HEK293 (cell line): ENCODE measurements around the gene MLEC.

Source experiments
- MEIS1 ChIP-seq: sonication (generic); formaldehyde crosslinking; IDR thresholded peaks from 2 replicates; pipeline ENCODE4 v1.8.1; 2022; ENCODE audit warnings: missing genetic modification reagents, mild to moderate bottlenecking, borderline replicate concordance
- MYNN ChIP-seq: fragments of 450-650 bp; formaldehyde crosslinking; IDR thresholded peaks from 2 replicates; pipeline ENCODE4 v1.5.1; 2016; ENCODE audit warnings: missing biosample characterization, missing genetic modification characterization, borderline replicate concordance
- PATZ1 ChIP-seq: fragments of 450-650 bp; formaldehyde crosslinking; IDR thresholded peaks from 2 replicates; pipeline ENCODE4 v1.5.1; 2016; ENCODE audit warnings: missing biosample characterization, missing genetic modification characterization
- REPIN1 ChIP-seq: fragments of 450-650 bp; formaldehyde crosslinking; IDR thresholded peaks from 2 replicates; pipeline ENCODE4 v1.5.1; 2017; ENCODE audit warnings: missing biosample characterization, missing genetic modification characterization, low read depth
- SALL2 ChIP-seq: fragments of 450-650 bp; formaldehyde crosslinking; IDR thresholded peaks from 2 replicates; pipeline ENCODE4 v1.5.0; 2017; ENCODE audit warnings: missing biosample characterization, mild to moderate bottlenecking, missing genetic modification characterization, borderline replicate concordance
- SP2 ChIP-seq: fragments of 450-650 bp; formaldehyde crosslinking; IDR thresholded peaks from 2 replicates; pipeline ENCODE4 v1.5.1; 2016; ENCODE audit warnings: missing biosample characterization, missing genetic modification characterization
- WT1 ChIP-seq: fragments of 450-650 bp; formaldehyde crosslinking; IDR thresholded peaks from 2 replicates; pipeline ENCODE4 v1.5.1; 2016; ENCODE audit warnings: missing biosample characterization, missing genetic modification characterization
- ZEB2 ChIP-seq: fragments of 450-650 bp; formaldehyde crosslinking; IDR thresholded peaks from 2 replicates; pipeline ENCODE4 v1.5.1; 2016; ENCODE audit warnings: missing biosample characterization, missing genetic modification characterization
- ZFP3 ChIP-seq: fragments of 450-650 bp; formaldehyde crosslinking; IDR thresholded peaks from 2 replicates; pipeline ENCODE4 v1.5.1; 2016; ENCODE audit warnings: low read depth, missing biosample characterization, missing genetic modification characterization
- ZNF138 ChIP-seq: fragments of 450-650 bp; formaldehyde crosslinking; IDR thresholded peaks from 2 replicates; pipeline ENCODE4 v1.5.1; 2016; ENCODE audit warnings: missing biosample characterization, missing genetic modification characterization, borderline replicate concordance
- ZNF140 ChIP-seq: fragments of 450-650 bp; formaldehyde crosslinking; IDR thresholded peaks from 2 replicates; pipeline ENCODE4 v1.5.1; 2016; ENCODE audit warnings: missing biosample characterization, missing genetic modification characterization
- ZNF157 ChIP-seq: fragments of 450-650 bp; formaldehyde crosslinking; IDR thresholded peaks from 2 replicates; pipeline ENCODE4 v1.5.1; 2016; ENCODE audit warnings: missing biosample characterization, missing genetic modification characterization
- ZNF16 ChIP-seq: fragments of 450-650 bp; formaldehyde crosslinking; IDR thresholded peaks from 2 replicates; pipeline ENCODE4 v1.5.1; 2016; ENCODE audit warnings: low read depth, missing biosample characterization, missing genetic modification characterization
- ZNF211 ChIP-seq: fragments of 450-650 bp; formaldehyde crosslinking; IDR thresholded peaks from 2 replicates; pipeline ENCODE4 v1.5.1; 2016; ENCODE audit warnings: low read depth, missing biosample characterization, missing genetic modification characterization
- ZNF223 ChIP-seq: fragments of 450-650 bp; formaldehyde crosslinking; IDR thresholded peaks from 2 replicates; pipeline ENCODE4 v1.5.1; 2016; ENCODE audit warnings: missing biosample characterization, missing genetic modification characterization
- ZNF280D ChIP-seq: fragments of 450-650 bp; formaldehyde crosslinking; IDR thresholded peaks from 2 replicates; pipeline ENCODE4 v1.5.1; 2016; ENCODE audit warnings: missing biosample characterization, missing genetic modification characterization
- ZNF324 ChIP-seq: fragments of 450-650 bp; formaldehyde crosslinking; IDR thresholded peaks from 2 replicates; pipeline ENCODE4 v1.5.1; 2016; ENCODE audit warnings: missing biosample characterization, missing genetic modification characterization
- ZNF335 ChIP-seq: fragments of 450-650 bp; formaldehyde crosslinking; conservative IDR thresholded peaks from 2 replicates; pipeline ENCODE4 v1.5.1; 2016; ENCODE audit warnings: missing biosample characterization, missing genetic modification characterization
- ZNF354C ChIP-seq: fragments of 450-650 bp; formaldehyde crosslinking; IDR thresholded peaks from 2 replicates; pipeline ENCODE4 v1.5.1; 2016; ENCODE audit warnings: missing biosample characterization, missing genetic modification characterization, low read depth, borderline replicate concordance
- ZNF404 ChIP-seq: fragments of 450-650 bp; formaldehyde crosslinking; IDR thresholded peaks from 2 replicates; pipeline ENCODE4 v1.5.1; 2017; ENCODE audit warnings: missing biosample characterization, missing genetic modification characterization
- ZNF513 ChIP-seq: fragments of 450-650 bp; IDR thresholded peaks from 2 replicates; pipeline ENCODE4 v1.5.1; 2018; ENCODE audit warnings: missing biosample characterization, missing genetic modification characterization
- ZNF571 ChIP-seq: fragments of 450-650 bp; formaldehyde crosslinking; IDR thresholded peaks from 2 replicates; pipeline ENCODE4 v1.5.0; 2017; ENCODE audit warnings: missing biosample characterization, missing genetic modification characterization
- ZNF600 ChIP-seq: fragments of 450-650 bp; formaldehyde crosslinking; IDR thresholded peaks from 2 replicates; pipeline ENCODE4 v1.5.1; 2016; ENCODE audit warnings: missing biosample characterization, missing genetic modification characterization
- ZNF664 ChIP-seq: fragments of 450-650 bp; formaldehyde crosslinking; IDR thresholded peaks from 2 replicates; pipeline ENCODE4 v1.5.1; 2016; ENCODE audit warnings: missing biosample characterization, missing genetic modification characterization
- ZNF670 ChIP-seq: fragments of 450-650 bp; formaldehyde crosslinking; IDR thresholded peaks from 2 replicates; pipeline ENCODE4 v1.5.1; 2016; ENCODE audit warnings: missing biosample characterization, missing genetic modification characterization, low read depth
- ZNF768 ChIP-seq: fragments of 450-650 bp; formaldehyde crosslinking; IDR thresholded peaks from 2 replicates; pipeline ENCODE4 v1.5.1; 2018; ENCODE audit warnings: missing biosample characterization, mild to moderate bottlenecking, missing genetic modification characterization
- ZNF776 ChIP-seq: fragments of 450-650 bp; formaldehyde crosslinking; IDR thresholded peaks from 2 replicates; pipeline ENCODE4 v1.5.0; 2017; ENCODE audit warnings: missing biosample characterization, missing genetic modification characterization, borderline replicate concordance
- ZSCAN23 ChIP-seq: fragments of 450-650 bp; formaldehyde crosslinking; IDR thresholded peaks from 2 replicates; pipeline ENCODE4 v1.5.1; 2016; ENCODE audit warnings: missing biosample characterization, missing genetic modification characterization
- TF ChIP-seq, protein P1 (sequence below): fragments of 450-650 bp; formaldehyde crosslinking; IDR thresholded peaks from 2 replicates; pipeline ENCODE4 v1.5.1; 2017; ENCODE audit warnings: missing biosample characterization, missing genetic modification characterization
- TF ChIP-seq, protein P2 (sequence below): fragments of 450-650 bp; formaldehyde crosslinking; IDR thresholded peaks from 2 replicates; pipeline ENCODE4 v1.5.1; 2016; ENCODE audit warnings: missing biosample characterization, missing genetic modification characterization
- TF ChIP-seq, protein P3 (sequence below): fragments of 450-650 bp; formaldehyde crosslinking; IDR thresholded peaks from 2 replicates; pipeline ENCODE4 v1.5.1; 2016; ENCODE audit warnings: missing biosample characterization, missing genetic modification characterization

MLEC gene

DNA sequence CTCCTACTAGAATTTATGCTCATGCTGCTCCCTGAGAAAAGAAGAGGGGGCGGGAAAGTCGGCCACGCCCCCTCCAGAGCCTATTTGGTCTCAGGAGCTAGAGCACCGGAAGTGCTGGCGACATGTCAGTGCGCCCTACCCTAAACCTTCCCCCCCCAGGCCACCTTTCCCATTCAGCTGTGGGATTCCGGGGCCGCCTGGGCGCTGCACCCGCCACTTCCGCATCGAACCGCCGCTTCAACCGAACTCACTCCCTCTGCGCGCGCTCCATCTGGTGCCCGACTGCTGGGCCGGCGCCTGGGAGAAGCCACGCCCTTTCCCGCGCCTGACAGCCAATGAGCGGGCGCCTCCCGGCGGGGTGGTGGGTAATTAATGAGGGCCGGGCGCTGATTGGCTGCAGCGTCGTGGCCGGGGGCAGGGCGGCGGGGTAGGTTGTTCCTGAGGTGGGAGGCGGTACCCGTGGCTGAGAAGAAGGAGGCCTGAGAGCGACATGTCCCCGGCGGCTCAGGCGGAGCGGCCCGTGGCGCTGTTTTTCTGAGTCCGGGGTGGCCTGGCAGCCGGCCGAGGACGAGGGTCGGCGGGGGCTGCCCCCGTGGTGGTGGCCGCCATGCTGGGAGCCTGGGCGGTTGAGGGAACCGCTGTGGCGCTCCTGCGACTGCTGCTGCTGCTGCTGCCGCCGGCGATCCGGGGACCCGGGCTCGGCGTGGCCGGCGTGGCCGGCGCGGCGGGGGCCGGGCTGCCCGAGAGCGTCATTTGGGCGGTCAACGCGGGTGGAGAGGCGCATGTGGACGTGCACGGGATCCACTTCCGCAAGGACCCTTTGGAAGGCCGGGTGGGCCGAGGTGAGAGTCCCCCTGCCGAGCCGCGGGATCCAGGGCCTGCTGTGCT lies at the start of gene MLEC (continued):
- peak; percentile 51; the same call in 1 of the 2 replicates for TF ChIP-seq ZSCAN23 (tag by site-specific recombination)
- TF ChIP-seq REPIN1 = peak; percentile 95
- no peak for TF ChIP-seq ZNF157 (tag by site-specific recombination)
- peak; percentile 21; the same call in 1 of the 2 replicates for TF ChIP-seq WT1
- TF ChIP-seq, protein P1, sequence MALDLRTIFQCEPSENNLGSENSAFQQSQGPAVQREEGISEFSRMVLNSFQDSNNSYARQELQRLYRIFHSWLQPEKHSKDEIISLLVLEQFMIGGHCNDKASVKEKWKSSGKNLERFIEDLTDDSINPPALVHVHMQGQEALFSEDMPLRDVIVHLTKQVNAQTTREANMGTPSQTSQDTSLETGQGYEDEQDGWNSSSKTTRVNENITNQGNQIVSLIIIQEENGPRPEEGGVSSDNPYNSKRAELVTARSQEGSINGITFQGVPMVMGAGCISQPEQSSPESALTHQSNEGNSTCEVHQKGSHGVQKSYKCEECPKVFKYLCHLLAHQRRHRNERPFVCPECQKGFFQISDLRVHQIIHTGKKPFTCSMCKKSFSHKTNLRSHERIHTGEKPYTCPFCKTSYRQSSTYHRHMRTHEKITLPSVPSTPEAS (tag by site-specific recombination) = peak; percentile 56
- TF ChIP-seq, protein P2, sequence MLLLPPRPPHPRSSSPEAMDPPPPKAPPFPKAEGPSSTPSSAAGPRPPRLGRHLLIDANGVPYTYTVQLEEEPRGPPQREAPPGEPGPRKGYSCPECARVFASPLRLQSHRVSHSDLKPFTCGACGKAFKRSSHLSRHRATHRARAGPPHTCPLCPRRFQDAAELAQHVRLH (tag by site-specific recombination) = peak; percentile 98
- TF ChIP-seq PATZ1 (tag by site-specific recombination) = peak; percentile 88; the same call in 1 of the 2 replicates
- peak; percentile 90 for TF ChIP-seq SP2 (tag by site-specific recombination)
- TF ChIP-seq ZNF664 (tag by site-specific recombination) = no peak
- no peak for TF ChIP-seq ZNF211
- TF ChIP-seq ZNF571 (tag by site-specific recombination) = no peak
- TF ChIP-seq, protein P3, sequence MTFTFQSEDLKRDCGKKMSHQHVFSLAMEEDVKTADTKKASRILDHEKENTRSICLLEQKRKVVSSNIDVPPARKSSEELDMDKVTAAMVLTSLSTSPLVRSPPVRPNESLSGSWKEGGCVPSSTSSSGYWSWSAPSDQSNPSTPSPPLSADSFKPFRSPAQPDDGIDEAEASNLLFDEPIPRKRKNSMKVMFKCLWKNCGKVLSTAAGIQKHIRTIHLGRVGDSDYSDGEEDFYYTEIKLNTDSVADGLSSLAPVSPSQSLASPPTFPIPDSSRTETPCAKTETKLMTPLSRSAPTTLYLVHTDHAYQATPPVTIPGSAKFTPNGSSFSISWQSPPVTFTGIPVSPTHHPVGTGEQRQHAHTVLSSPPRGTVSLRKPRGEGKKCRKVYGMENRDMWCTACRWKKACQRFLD (tag by site-specific recombination) = no peak
- TF ChIP-seq ZEB2 (tag by site-specific recombination) = peak; percentile 99
- TF ChIP-seq ZNF404 (tag by site-specific recombination) = no peak
- no peak for TF ChIP-seq ZNF140 (tag by site-specific recombination)
- TF ChIP-seq ZNF280D (tag by site-specific recombination) = no peak
- no peak for TF ChIP-seq ZNF670
- TF ChIP-seq ZNF138 = no peak
- no peak for TF ChIP-seq SALL2 (tag by site-specific recombination)
- TF ChIP-seq ZNF354C (tag by site-specific recombination) = no peak
- TF ChIP-seq ZNF223 = no peak
- no peak for TF ChIP-seq MYNN (tag by site-specific recombination)
- TF ChIP-seq ZNF768 = no peak
- no peak for TF ChIP-seq MEIS1 (CRISPR knock-in tag)
- no peak for TF ChIP-seq ZNF776
- TF ChIP-seq ZNF324 (tag by site-specific recombination) = peak; percentile 98
- no peak for TF ChIP-seq ZNF600
- peak; percentile 35; the same call in 1 of the 2 replicates for TF ChIP-seq ZNF513 (tag by site-specific recombination)
- no peak; the same call in 1 of the 2 replicates for TF ChIP-seq ZNF16 (tag by site-specific recombination)
- TF ChIP-seq ZNF335 (tag by site-specific recombination) = no peak; the same call in 1 of the 2 replicates
- TF ChIP-seq ZFP3 = no peak
